ENCODE measurements around the gene CLEC9A. TPM values are rescaled to one million over a fixed set of nuclear protein-coding genes. Genes with fewer than 3 reads are reported as not detected.

Gene CLEC9A
- total RNA-seq, 2 experiments from 2014 or later = not detected

GRCh38 chr12:10070380-10070779 lies 39.9 kb downstream of the CLEC9A start:
- no peak overlapping the region for H3K4me3 Mint-ChIP-seq
- no peak for ATAC-seq
- no peaks in the 10 kb centered on the region for H3K36me3 Mint-ChIP-seq
- no peaks in the 10 kb centered on the region for H3K9me3 Mint-ChIP-seq (ENCODE audit: low read depth)
- DNase-seq = no peak
- peaks cover 64% of the 10 kb centered on the region for H3K27me3 Mint-ChIP-seq
- CTCF ChIA-PET = no interaction called here
- H3K4me1 Mint-ChIP-seq = peaks cover 15% of the 10 kb centered on the region
- no peak overlapping the region for H3K27ac Mint-ChIP-seq

GRCh38 chr12:10072131-10072530 lies 41.6 kb downstream of the CLEC9A start:
- peaks cover 56% of the 10 kb centered on the region for H3K27me3 Mint-ChIP-seq
- H3K27ac Mint-ChIP-seq = no peak overlapping the region
- H3K4me1 Mint-ChIP-seq = peaks cover 9% of the 10 kb centered on the region
- DNase-seq (no peak), ATAC-seq (no peak)
- H3K9me3 Mint-ChIP-seq (ENCODE audit: low read depth) = no peaks in the 10 kb centered on the region
- no peak overlapping the region for H3K4me3 Mint-ChIP-seq
- no peaks in the 10 kb centered on the region for H3K36me3 Mint-ChIP-seq
- CTCF ChIA-PET = no interaction called here

DNA sequence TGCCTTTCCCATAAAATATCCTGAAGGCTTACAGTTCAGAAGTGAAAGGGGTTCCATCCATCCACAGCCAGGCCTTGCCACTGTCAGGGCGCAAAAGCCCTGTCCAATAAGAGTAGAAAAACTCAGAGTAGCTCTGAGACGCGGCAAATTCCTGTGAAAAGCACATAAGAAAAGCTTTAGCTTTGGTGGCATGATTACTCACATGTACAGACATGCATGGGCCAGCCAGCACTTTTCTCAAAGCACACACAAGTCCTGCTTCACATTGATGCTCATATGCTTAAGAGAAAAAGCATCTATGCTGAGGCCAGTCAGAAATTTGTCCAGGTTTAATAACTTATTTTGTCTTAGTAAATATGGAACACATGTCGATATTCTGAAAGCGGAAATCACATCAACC lies 42.8 kb downstream of the CLEC9A start:
- CTCF ChIA-PET = interaction anchor here (0.8 kb wide), 1 partner anchor 19 kb away, joined by 3 read pairs; no protein-coding TSS in a partner anchor
- Mint-ChIP-seq H3K27me3 (peaks cover 53% of the 10 kb centered on the region), H3K9me3 (ENCODE audit: low read depth) (no peaks in the 10 kb centered on the region), H3K4me1 (peaks cover under 1% of the 10 kb centered on the region), H3K4me3 (no peak overlapping the region), H3K27ac (no peak overlapping the region), H3K36me3 (no peaks in the 10 kb centered on the region)
- DNase-seq (no peak), ATAC-seq (no peak)

DNA sequence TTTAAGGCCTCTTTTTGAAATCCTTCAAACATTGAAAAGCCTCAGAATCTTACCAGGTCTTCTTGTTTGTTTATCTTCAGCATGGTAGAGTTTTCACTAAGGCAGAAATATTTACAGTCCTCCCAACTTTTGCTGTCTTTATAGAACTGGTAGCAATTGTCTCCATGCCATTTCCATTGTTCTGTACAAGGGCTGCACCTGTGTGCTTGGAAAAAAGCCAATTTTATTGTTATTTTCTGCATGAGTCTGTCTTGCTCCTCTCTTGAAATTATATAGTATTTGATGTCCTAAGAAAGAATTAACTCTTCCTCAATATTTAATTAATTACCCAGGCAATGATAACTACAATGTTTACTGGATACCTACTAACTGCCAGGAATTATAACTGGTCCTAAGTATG lies 45.0 kb downstream of the CLEC9A start:
- DNase-seq (no peak), ATAC-seq (no peak)
- Mint-ChIP-seq H3K27ac (no peak overlapping the region), H3K36me3 (no peaks in the 10 kb centered on the region), H3K4me1 (no peaks in the 10 kb centered on the region), H3K4me3 (no peak overlapping the region), H3K9me3 (ENCODE audit: low read depth) (no peaks in the 10 kb centered on the region), H3K27me3 (peaks cover 43% of the 10 kb centered on the region)
- CTCF ChIA-PET = no interaction called here

DNA sequence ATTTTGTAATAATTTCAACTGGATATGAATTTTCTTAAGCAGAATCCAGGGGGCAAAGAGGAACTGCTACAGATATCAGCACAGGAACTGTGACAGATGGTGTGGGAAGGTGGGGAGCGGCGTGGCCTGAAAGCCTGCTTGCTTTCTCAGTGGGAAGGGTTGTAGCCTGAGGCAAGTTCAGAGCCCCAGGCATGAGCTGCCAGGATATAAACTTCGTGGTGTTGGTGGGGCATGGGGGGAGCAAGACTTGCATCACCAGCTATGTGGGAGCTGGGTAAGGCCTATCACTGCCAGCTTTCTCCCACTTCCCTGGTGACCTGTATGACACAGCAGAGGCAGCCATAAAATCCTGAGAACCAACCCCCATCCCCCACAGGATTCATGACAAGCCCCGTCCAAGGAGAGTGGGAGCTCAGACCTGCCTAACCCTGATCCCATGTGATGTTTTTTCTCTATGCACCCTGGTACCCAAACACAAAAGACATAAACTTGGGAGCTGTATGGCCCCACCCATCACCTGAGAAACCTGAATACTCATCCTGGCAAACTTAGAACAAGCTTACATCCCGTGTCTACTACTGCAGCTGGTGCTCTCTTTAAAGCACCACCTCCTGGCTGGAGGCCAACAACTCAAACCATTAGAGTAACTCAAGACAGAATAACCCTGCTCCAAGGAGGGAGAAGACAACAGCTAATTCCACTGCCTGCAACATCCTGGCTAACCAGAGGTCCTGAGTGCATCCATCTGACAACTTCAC lies 51.8 kb downstream of the CLEC9A start:
- CTCF ChIA-PET = interaction anchor here (1.6 kb wide), 1 partner anchor 43 kb away, joined by 3 read pairs; no protein-coding TSS in a partner anchor
- H3K9me3 Mint-ChIP-seq (ENCODE audit: low read depth) = peaks cover 5% of the 10 kb centered on the region
- DNase-seq = no peak

GRCh38 chr12:10084733-10085132 lies 54.3 kb downstream of the CLEC9A start:
- Mint-ChIP-seq H3K36me3 (no peaks in the 10 kb centered on the region), H3K27ac (no peak overlapping the region), H3K9me3 (ENCODE audit: low read depth) (peaks cover 5% of the 10 kb centered on the region), H3K27me3 (peaks cover 28% of the 10 kb centered on the region), H3K4me3 (no peak overlapping the region), H3K4me1 (no peaks in the 10 kb centered on the region)
- DNase-seq (no peak), ATAC-seq (no peak)
- CTCF ChIA-PET = no interaction called here

More for the DNA sequence above, 51.8 kb downstream of the CLEC9A start:
- no peak for ATAC-seq
- H3K36me3 Mint-ChIP-seq = no peaks in the 10 kb centered on the region
- H3K27me3 Mint-ChIP-seq = peaks cover 33% of the 10 kb centered on the region
- no peak overlapping the region for H3K27ac Mint-ChIP-seq
- H3K4me1 Mint-ChIP-seq = no peaks in the 10 kb centered on the region
- H3K4me3 Mint-ChIP-seq = no peak overlapping the region

GRCh38 chr12:10086387-10086786 lies 55.9 kb downstream of the CLEC9A start:
- H3K9me3 Mint-ChIP-seq (ENCODE audit: low read depth) = peaks cover 5% of the 10 kb centered on the region
- H3K4me1 Mint-ChIP-seq = peaks cover 3% of the 10 kb centered on the region
- CTCF ChIA-PET = no interaction called here
- H3K36me3 Mint-ChIP-seq = no peaks in the 10 kb centered on the region
- DNase-seq = no peak
- H3K27me3 Mint-ChIP-seq = peaks cover 27% of the 10 kb centered on the region
- no peak overlapping the region for H3K4me3 Mint-ChIP-seq
- no peak overlapping the region for H3K27ac Mint-ChIP-seq
- no peak for ATAC-seq

DNA sequence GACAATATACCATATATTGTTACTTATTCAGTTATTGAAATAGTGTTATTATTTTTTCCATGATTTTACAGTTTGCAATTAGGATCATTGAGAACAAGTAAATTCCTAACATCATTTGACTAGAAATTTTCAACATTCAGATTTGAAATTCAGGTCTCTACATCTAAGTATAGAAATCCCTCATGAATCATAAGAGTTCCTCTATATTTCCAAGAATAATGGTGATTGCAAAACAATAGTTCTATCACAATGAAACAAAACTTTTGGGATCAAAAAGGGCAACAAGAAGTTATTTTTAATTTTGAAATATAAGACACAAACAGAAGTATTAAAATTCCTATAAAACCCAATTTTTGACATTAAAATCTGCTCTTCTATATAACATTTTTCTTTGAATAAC lies 57.5 kb downstream of the CLEC9A start:
- DNase-seq (no peak), ATAC-seq (no peak)
- no peak overlapping the region for H3K27ac Mint-ChIP-seq
- CTCF ChIA-PET = no interaction called here
- no peak overlapping the region for H3K4me3 Mint-ChIP-seq
- peaks cover 2% of the 10 kb centered on the region for H3K9me3 Mint-ChIP-seq (ENCODE audit: low read depth)
- H3K4me1 Mint-ChIP-seq = peaks cover 3% of the 10 kb centered on the region
- H3K36me3 Mint-ChIP-seq = no peaks in the 10 kb centered on the region
- H3K27me3 Mint-ChIP-seq = peaks cover 24% of the 10 kb centered on the region

- CTCF ChIA-PET = no interaction called here
- Mint-ChIP-seq H3K4me3 (no peak overlapping the region), H3K27ac (no peak overlapping the region), H3K27me3 (peaks cover 22% of the 10 kb centered on the region), H3K4me1 (peaks cover 3% of the 10 kb centered on the region), H3K36me3 (no peaks in the 10 kb centered on the region), H3K9me3 (ENCODE audit: low read depth) (peaks cover under 1% of the 10 kb centered on the region)
- ATAC-seq (no peak), DNase-seq (no peak)
These were observed 58.7 kb downstream of the CLEC9A start for GRCh38 chr12:10088955-10089900.

GRCh38 chr12:10094646-10095395 lies 64.3 kb downstream of the CLEC9A start:
- Mint-ChIP-seq H3K4me1 (peaks cover 3% of the 10 kb centered on the region), H3K27me3 (peaks cover 13% of the 10 kb centered on the region), H3K36me3 (no peaks in the 10 kb centered on the region), H3K27ac (no peak overlapping the region), H3K9me3 (ENCODE audit: low read depth) (no peaks in the 10 kb centered on the region), H3K4me3 (no peak overlapping the region)
- ATAC-seq (no peak), DNase-seq (no peak)
- CTCF ChIA-PET = no interaction called here

- H3K27ac Mint-ChIP-seq = no peak overlapping the region
- H3K27me3 Mint-ChIP-seq = peaks cover 6% of the 10 kb centered on the region
- CTCF ChIA-PET = no interaction called here
- ATAC-seq (no peak), DNase-seq (no peak)
- no peak overlapping the region for H3K4me3 Mint-ChIP-seq
- no peaks in the 10 kb centered on the region for H3K9me3 Mint-ChIP-seq (ENCODE audit: low read depth)
- no peaks in the 10 kb centered on the region for H3K4me1 Mint-ChIP-seq
- no peaks in the 10 kb centered on the region for H3K36me3 Mint-ChIP-seq
These were observed 65.5 kb downstream of the CLEC9A start for GRCh38 chr12:10095971-10096370.

DNA sequence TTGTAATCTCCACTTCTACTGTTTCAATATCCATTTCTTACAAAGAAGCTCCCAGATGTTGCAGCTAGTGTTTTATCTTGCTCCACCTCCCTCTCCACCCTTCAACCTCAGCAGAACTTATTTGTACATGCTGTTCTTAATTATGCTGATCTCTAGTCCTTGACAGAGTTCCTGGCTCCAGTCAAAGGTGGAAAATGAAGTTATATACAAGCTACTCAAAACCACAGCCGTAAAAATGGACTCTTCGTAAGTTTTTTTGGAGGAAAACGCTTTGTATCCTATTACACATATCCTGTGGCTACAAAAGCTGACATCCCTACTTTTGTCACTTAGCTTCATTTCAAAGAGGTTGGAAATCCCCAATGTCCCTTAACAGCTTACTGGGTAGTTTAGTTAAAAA lies 67.0 kb downstream of the CLEC9A start:
- CTCF ChIA-PET = no interaction called here
- peaks cover 7% of the 10 kb centered on the region for H3K4me1 Mint-ChIP-seq

GRCh38 chr12:10098791-10099190 lies 68.3 kb downstream of the CLEC9A start, which contains the start of gene CLEC1A:
TSS of gene CLEC1A (minus strand) at chr12:10098985. CDS start at chr12:10098922, 63 bp downstream.
- H3K4me3 Mint-ChIP-seq = no peak within 1 kb of the TSS
- no peak within 1 kb of the TSS for H3K27ac Mint-ChIP-seq
- DNase-seq (no peak), ATAC-seq (no peak)
- CTCF ChIA-PET = no interaction called here
- H3K4me1 Mint-ChIP-seq = peaks cover 7% of the 10 kb centered on the region
- H3K9me3 Mint-ChIP-seq (ENCODE audit: low read depth) = peaks cover 2% of the 10 kb centered on the region
- peaks cover 9% of the 10 kb centered on the region for H3K27me3 Mint-ChIP-seq
- H3K36me3 Mint-ChIP-seq = peaks cover 4% of the 10 kb centered on the region

More for the DNA sequence above, 67.0 kb downstream of the CLEC9A start:
- H3K27ac Mint-ChIP-seq = no peak overlapping the region
- peaks cover 5% of the 10 kb centered on the region for H3K27me3 Mint-ChIP-seq
- H3K4me3 Mint-ChIP-seq = no peak overlapping the region
- no peak for ATAC-seq
- no peaks in the 10 kb centered on the region for H3K9me3 Mint-ChIP-seq (ENCODE audit: low read depth)
- no peaks in the 10 kb centered on the region for H3K36me3 Mint-ChIP-seq
- DNase-seq = no peak
